Nephron progenitor cell (in vitro differentiated cells): ENCODE measurements around the gene GABRR1.

Source experiments
- DNase-seq: peaks from one replicate; pipeline ENCODE4 v3.0.0; 2021
- H3K27ac Mint-ChIP-seq: 2 replicates; pipeline ENCODE4 v1.8.0; 2021; ENCODE audit warnings: mild to moderate bottlenecking, moderate library complexity, mixed read lengths
- H3K27me3 Mint-ChIP-seq: 2 replicates; pipeline ENCODE4 v1.8.0; 2021; ENCODE audit warnings: mild to moderate bottlenecking, low read depth, mixed read lengths; ENCODE audit not compliant: poor library complexity
- H3K36me3 Mint-ChIP-seq: 2 replicates; pipeline ENCODE4 v1.8.0; 2021; ENCODE audit warnings: low read depth, mixed read lengths
- H3K4me1 Mint-ChIP-seq: 2 replicates; pipeline ENCODE4 v1.8.0; 2021; ENCODE audit warnings: mixed read lengths
- H3K4me3 Mint-ChIP-seq: 2 replicates; pipeline ENCODE4 v1.8.0; 2021; ENCODE audit warnings: mild to moderate bottlenecking, moderate library complexity, mixed read lengths
- H3K9me3 Mint-ChIP-seq: 2 replicates; pipeline ENCODE4 v1.8.0; 2021; ENCODE audit warnings: mild to moderate bottlenecking, moderate library complexity, mixed read lengths
- CTCF ChIP-seq: fragments of 200-600 bp; sonication (generic); IDR thresholded peaks from 2 replicates; pipeline ENCODE4 v1.5.0; 2021; ENCODE audit warnings: antibody characterized with exemption

The GABRR1 gene

GRCh38 chr6:89217299-89217910, at the start of gene GABRR1:
Gene GABRR1, minus strand, starts transcription at chr6:89217358. Its CDS starts 36 bp downstream, at chr6:89217322.
- no peaks in the 10 kb centered on the region for H3K36me3 Mint-ChIP-seq
- no peak for TF ChIP-seq CTCF
- H3K4me1 Mint-ChIP-seq = peaks cover 26% of the 10 kb centered on the region
- DNase-seq = no peak
- H3K4me3 Mint-ChIP-seq = peak within 1 kb of the TSS; percentile 18
- H3K27me3 Mint-ChIP-seq = peaks cover 9% of the 10 kb centered on the region
- peaks cover 4% of the 10 kb centered on the region for H3K9me3 Mint-ChIP-seq
- peak within 1 kb of the TSS; percentile 84 for H3K27ac Mint-ChIP-seq

- H3K36me3 Mint-ChIP-seq = no peaks in the 10 kb centered on the region
- no peak for DNase-seq
- no peak for TF ChIP-seq CTCF
- no peak overlapping the region for H3K27ac Mint-ChIP-seq
- no peaks in the 10 kb centered on the region for H3K9me3 Mint-ChIP-seq
- peaks cover 6% of the 10 kb centered on the region for H3K4me1 Mint-ChIP-seq
- H3K4me3 Mint-ChIP-seq = no peak overlapping the region
- peaks cover 5% of the 10 kb centered on the region for H3K27me3 Mint-ChIP-seq
Measured at GRCh38 chr6:89264296-89264695, 47.1 kb upstream of the GABRR1 start.

- peaks cover 10% of the 10 kb centered on the region for H3K4me1 Mint-ChIP-seq
- no peak for TF ChIP-seq CTCF
- H3K27ac Mint-ChIP-seq = peak overlapping the region; percentile 58
- H3K36me3 Mint-ChIP-seq = no peaks in the 10 kb centered on the region
- H3K4me3 Mint-ChIP-seq = no peak overlapping the region
- no peaks in the 10 kb centered on the region for H3K9me3 Mint-ChIP-seq
- DNase-seq = no peak
- H3K27me3 Mint-ChIP-seq = no peaks in the 10 kb centered on the region
Measured at GRCh38 chr6:89260832-89261231, 43.7 kb upstream of the GABRR1 start.

- Mint-ChIP-seq H3K27me3 (no peaks in the 10 kb centered on the region), H3K4me3 (no peak overlapping the region), H3K4me1 (peaks cover 10% of the 10 kb centered on the region), H3K27ac (no peak overlapping the region), H3K36me3 (no peaks in the 10 kb centered on the region), H3K9me3 (no peaks in the 10 kb centered on the region)
- DNase-seq = no peak
- no peak for TF ChIP-seq CTCF
Measured at GRCh38 chr6:89260310-89260709, 43.2 kb upstream of the GABRR1 start.

GRCh38 chr6:89258912-89259311, 41.8 kb upstream of the GABRR1 start:
- no peaks in the 10 kb centered on the region for H3K27me3 Mint-ChIP-seq
- peaks cover 10% of the 10 kb centered on the region for H3K4me1 Mint-ChIP-seq
- H3K4me3 Mint-ChIP-seq = no peak overlapping the region
- no peak for TF ChIP-seq CTCF
- H3K27ac Mint-ChIP-seq = no peak overlapping the region
- no peaks in the 10 kb centered on the region for H3K9me3 Mint-ChIP-seq
- H3K36me3 Mint-ChIP-seq = no peaks in the 10 kb centered on the region
- no peak for DNase-seq

- H3K36me3 Mint-ChIP-seq = no peaks in the 10 kb centered on the region
- H3K4me3 Mint-ChIP-seq = no peak overlapping the region
- DNase-seq = no peak
- peaks cover 10% of the 10 kb centered on the region for H3K4me1 Mint-ChIP-seq
- no peak for TF ChIP-seq CTCF
- H3K9me3 Mint-ChIP-seq = no peaks in the 10 kb centered on the region
- H3K27ac Mint-ChIP-seq = no peak overlapping the region
- H3K27me3 Mint-ChIP-seq = peaks cover 5% of the 10 kb centered on the region
Measured at GRCh38 chr6:89257781-89258180, 40.6 kb upstream of the GABRR1 start.
